Fibroblast of lung (primary cell): ENCODE data around the gene UFSP1.

Experiments used
- EZH2 ChIP-seq: IDR thresholded peaks from 2 replicates; pipeline ENCODE4 v1.5.1; 2012; ENCODE audit warnings: low read length, control low read depth, mild to moderate bottlenecking; ENCODE audit errors: missing control alignments
- TF ChIP-seq, protein P1 (sequence below), 2 donors: IDR thresholded peaks in 1 of 2; conservative IDR thresholded peaks in 1 of 2; 1 replicate in 1 of 2; 2 replicates in 1 of 2; pipeline ENCODE4 v1.5.1; 2011 to 2012; ENCODE audit warnings: low read length in 2 of 2, control low read depth in 1 of 2, inconsistent platforms in 1 of 2, low read depth in 1 of 2, mild to moderate bottlenecking in 1 of 2

DNA sequence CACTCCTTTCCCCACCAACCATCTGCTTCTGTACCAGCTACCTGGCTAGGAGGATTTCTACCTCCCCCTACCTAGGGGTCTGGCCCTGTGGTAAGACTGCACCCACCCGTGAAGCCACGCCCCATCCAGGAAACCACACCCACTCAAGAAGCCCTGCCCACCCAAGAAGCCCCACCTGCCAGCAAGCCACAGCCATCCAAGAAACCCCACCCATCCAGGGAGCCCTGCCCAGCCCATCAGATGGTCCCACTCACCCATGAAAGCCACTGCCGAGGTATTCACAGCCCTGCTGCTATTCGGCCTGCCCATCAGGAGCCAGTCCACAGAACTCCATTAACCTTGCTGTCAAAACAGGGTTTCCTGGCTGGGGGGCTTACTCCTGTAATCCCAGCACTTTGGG is 44.2 kb upstream of the UFSP1 start:
- TF ChIP-seq, protein P1, sequence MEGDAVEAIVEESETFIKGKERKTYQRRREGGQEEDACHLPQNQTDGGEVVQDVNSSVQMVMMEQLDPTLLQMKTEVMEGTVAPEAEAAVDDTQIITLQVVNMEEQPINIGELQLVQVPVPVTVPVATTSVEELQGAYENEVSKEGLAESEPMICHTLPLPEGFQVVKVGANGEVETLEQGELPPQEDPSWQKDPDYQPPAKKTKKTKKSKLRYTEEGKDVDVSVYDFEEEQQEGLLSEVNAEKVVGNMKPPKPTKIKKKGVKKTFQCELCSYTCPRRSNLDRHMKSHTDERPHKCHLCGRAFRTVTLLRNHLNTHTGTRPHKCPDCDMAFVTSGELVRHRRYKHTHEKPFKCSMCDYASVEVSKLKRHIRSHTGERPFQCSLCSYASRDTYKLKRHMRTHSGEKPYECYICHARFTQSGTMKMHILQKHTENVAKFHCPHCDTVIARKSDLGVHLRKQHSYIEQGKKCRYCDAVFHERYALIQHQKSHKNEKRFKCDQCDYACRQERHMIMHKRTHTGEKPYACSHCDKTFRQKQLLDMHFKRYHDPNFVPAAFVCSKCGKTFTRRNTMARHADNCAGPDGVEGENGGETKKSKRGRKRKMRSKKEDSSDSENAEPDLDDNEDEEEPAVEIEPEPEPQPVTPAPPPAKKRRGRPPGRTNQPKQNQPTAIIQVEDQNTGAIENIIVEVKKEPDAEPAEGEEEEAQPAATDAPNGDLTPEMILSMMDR (conservative IDR thresholded peaks at IDR 0.05 in 1 of 2, IDR thresholded peaks at IDR 0.05 in 1 of 2; ENCODE audit: low read depth in 1 of 2, low read length in 2 of 2) = no peak
- no peak for TF ChIP-seq EZH2
